ENCODE measurements around the gene EMILIN1. TPM values are rescaled to one million over a fixed set of nuclear protein-coding genes. Genes with fewer than 3 reads are reported as not detected.

EMILIN1 gene
- 0.45 and 1.1 TPM in 2 replicates for total RNA-seq (2014; rRNA removed; shearing (Covaris generic))
- 5.8 and 6.0 TPM in 2 replicates for polyA plus RNA-seq (2015; cell fraction: cytosol; rRNA removed)
- 15.2 and 16.2 TPM in 2 replicates for polyA plus RNA-seq (2015; cell fraction: nucleus; rRNA removed)

GRCh38 chr2:27078267-27079194 is at the start of gene EMILIN1:
EMILIN1 (plus strand) TSS chr2:27078615; CDS start chr2:27079066, 451 bp downstream.
- DNase-seq (ENCODE audit: low read depth): no peak

- peak; percentile 40 for DNase-seq (ENCODE audit: low read depth)
Measured at GRCh38 chr2:27029051-27029450, 49.4 kb upstream of the EMILIN1 start.

- DNase-seq (ENCODE audit: low read depth): peak; percentile 85
Measured at GRCh38 chr2:27032495-27033252, 45.7 kb upstream of the EMILIN1 start, which contains the start of gene TMEM214. TMEM214 (plus strand) TSS chr2:27032965; CDS start chr2:27033016, 51 bp downstream.

GRCh38 chr2:27033253-27033852 is 45.1 kb upstream of the EMILIN1 start:
- no peak for DNase-seq (ENCODE audit: low read depth)

- no peak for DNase-seq (ENCODE audit: low read depth)
Measured at GRCh38 chr2:27038012-27038411, 40.4 kb upstream of the EMILIN1 start.

- DNase-seq (ENCODE audit: low read depth): no peak
Measured at GRCh38 chr2:27038631-27039339, 39.6 kb upstream of the EMILIN1 start.

- no peak for DNase-seq (ENCODE audit: low read depth)
Measured at GRCh38 chr2:27039426-27039825, 39.0 kb upstream of the EMILIN1 start.

GRCh38 chr2:27039871-27040270 is 38.5 kb upstream of the EMILIN1 start:
- no peak for DNase-seq (ENCODE audit: low read depth)

- DNase-seq (ENCODE audit: low read depth): no peak
Measured at GRCh38 chr2:27040282-27040681, 38.1 kb upstream of the EMILIN1 start.

GRCh38 chr2:27041752-27042151 is 36.7 kb upstream of the EMILIN1 start:
- no peak for DNase-seq (ENCODE audit: low read depth)

- DNase-seq (ENCODE audit: low read depth): no peak
Measured at GRCh38 chr2:27042159-27042661, 36.2 kb upstream of the EMILIN1 start.

GRCh38 chr2:27042985-27043634 is 35.3 kb upstream of the EMILIN1 start:
- DNase-seq (ENCODE audit: low read depth): no peak

- DNase-seq (ENCODE audit: low read depth): no peak
Measured at GRCh38 chr2:27049422-27050280, 28.8 kb upstream of the EMILIN1 start.

- DNase-seq (ENCODE audit: low read depth): peak; percentile 94
Measured at GRCh38 chr2:27050281-27050995, 28.0 kb upstream of the EMILIN1 start.

- peak; percentile 94 for DNase-seq (ENCODE audit: low read depth)
Measured at GRCh38 chr2:27050996-27051901, 27.2 kb upstream of the EMILIN1 start, which contains the start of gene AGBL5. AGBL5 (plus strand) TSS chr2:27051668; CDS start chr2:27052959, 1,291 bp downstream.

GRCh38 chr2:27051902-27052645 is 26.3 kb upstream of the EMILIN1 start:
- DNase-seq (ENCODE audit: low read depth): peak; percentile 17

Data from HT1080 (cell line).